Endothelial cell of umbilical vein (primary cell): ENCODE measurements around the gene CERS5. TPM values are rescaled to one million over a fixed set of nuclear protein-coding genes. Genes with fewer than 3 reads are reported as not detected.

Experiments
- BruUV-seq: library from RNA; stranded (reverse); fragments of 400-500 nt; replicated peaks from 2 replicates; lab custom pipeline; 2021; lab: Mats Ljungman, UMichigan
- CTCF ChIA-PET: fragments of 300-600, 350-600 bp; sonication (Branson Sonifier 250); formaldehyde crosslinking; loops from one replicate; lab custom pipeline; 2021; ENCODE audit warnings: antibody characterized with exemption, inconsistent platforms; lab: Charles Lee
- POLR2A ChIA-PET: fragments of 300-600, 350-600 bp; sonication (Branson Sonifier 250); formaldehyde crosslinking; loops from one replicate; lab custom pipeline; 2021; ENCODE audit warnings: antibody characterized with exemption, inconsistent platforms; lab: Charles Lee
- DNase-seq: peaks from one replicate; pipeline ENCODE4 v3.0.0-alpha.2; 2011; ENCODE audit warnings: low read depth, low spot score
- FAIRE-seq: peaks from 2 replicates; lab custom pipeline; 2011; peaks lifted over from hg19 to GRCh38; lab: Jason Lieb, UNC
- H2AFZ ChIP-seq: 2 replicates; pipeline ENCODE4 v1.6.0; 2012; ENCODE audit warnings: low read depth, low read length, control low read depth, inconsistent platforms
- H3K27ac ChIP-seq: 2 replicates; pipeline ENCODE4 v1.5.1; 2011; ENCODE audit warnings: low read depth, mild to moderate bottlenecking, control low read depth, low read length, moderate library complexity; ENCODE audit not compliant: insufficient read depth
- H3K27me3 ChIP-seq, 2 experiments: 2 replicates each; pipeline versions ENCODE4 v1.6.0 to v1.6.1; 2011; ENCODE audit warnings: low read length in 2 of 2, mixed read lengths in 1 of 2; ENCODE audit not compliant: control insufficient read depth in 2 of 2, insufficient read depth in 2 of 2
- H3K36me3 ChIP-seq, 2 experiments: 2 replicates in 1 of 2; 3 replicates in 1 of 2; pipeline ENCODE4 v1.5.1; 2011; ENCODE audit warnings: low read length in 2 of 2, mild to moderate bottlenecking in 1 of 2, moderate library complexity in 1 of 2; ENCODE audit not compliant: control insufficient read depth in 2 of 2, insufficient read depth in 2 of 2; ENCODE audit errors: extremely low read depth in 1 of 2
- H3K4me1 ChIP-seq: 3 replicates; pipeline ENCODE4 v1.5.1; 2011; ENCODE audit warnings: mild to moderate bottlenecking, low read length; ENCODE audit not compliant: control insufficient read depth, insufficient read depth; ENCODE audit errors: extremely low read depth
- H3K4me2 ChIP-seq: 2 replicates; pipeline ENCODE4 v1.6.1; 2011; ENCODE audit warnings: low read length, control low read depth, mixed read lengths; ENCODE audit not compliant: insufficient read depth
- H3K4me3 ChIP-seq, 3 experiments: fragments of 200-600 bp in 1 of 3; sonication (generic), shearing (Covaris generic) in 1 of 3; replicated peaks in 1 of 3; 2 replicates each; pipeline ENCODE4 v1.5.1; 2011 to 2016; ENCODE audit warnings: control low read depth in 3 of 3, low read length in 3 of 3, mild to moderate bottlenecking in 2 of 3, inconsistent platforms in 1 of 3, low read depth in 1 of 3, moderate library complexity in 1 of 3; ENCODE audit not compliant: insufficient read depth in 1 of 3
- H3K79me2 ChIP-seq: 2 replicates; pipeline ENCODE4 v1.6.0; 2012; ENCODE audit warnings: low read length, inconsistent platforms; ENCODE audit not compliant: control insufficient read depth, insufficient read depth
- H3K9ac ChIP-seq: replicated peaks from 2 replicates; pipeline ENCODE3; 2011; ENCODE audit warnings: low read length, control low read depth; ENCODE audit not compliant: insufficient read depth; ENCODE audit errors: extremely low read depth
- H3K9me1 ChIP-seq: replicated peaks from 3 replicates; pipeline ENCODE4 v1.6.0; 2011; ENCODE audit warnings: mild to moderate bottlenecking, low read length; ENCODE audit not compliant: control insufficient read depth, insufficient read depth; ENCODE audit errors: extremely low read depth
- H3K9me3 ChIP-seq: replicated peaks from 2 replicates; pipeline ENCODE4 v1.5.1; 2012; ENCODE audit warnings: low read length, inconsistent platforms; ENCODE audit not compliant: control insufficient read depth, insufficient read depth
- H4K20me1 ChIP-seq: replicated peaks from 2 replicates; pipeline ENCODE3; 2011; ENCODE audit warnings: mild to moderate bottlenecking, low read length; ENCODE audit not compliant: control insufficient read depth, insufficient read depth; ENCODE audit errors: extremely low read depth
- EZH2 ChIP-seq: IDR thresholded peaks from 2 replicates; pipeline ENCODE4 v1.6.1; 2012; ENCODE audit warnings: borderline replicate concordance, low read depth, mild to moderate bottlenecking, moderate library complexity, low read length, inconsistent platforms; ENCODE audit not compliant: severe bottlenecking
- FOS ChIP-seq: IDR thresholded peaks from 2 replicates; pipeline ENCODE4 v1.6.1; 2011; ENCODE audit warnings: mild to moderate bottlenecking, low read length, moderate library complexity, borderline replicate concordance; ENCODE audit not compliant: insufficient read depth
- GATA2 ChIP-seq: IDR thresholded peaks from 2 replicates; pipeline ENCODE4 v1.7.0; 2011; ENCODE audit warnings: low read depth, mild to moderate bottlenecking, moderate library complexity, mixed read lengths, low read length; ENCODE audit not compliant: insufficient read length, insufficient read depth
- JUN ChIP-seq: IDR thresholded peaks from 2 replicates; pipeline ENCODE4 v1.6.1; 2011; ENCODE audit warnings: borderline replicate concordance, low read depth; ENCODE audit not compliant: insufficient read length, insufficient read depth
- MAX ChIP-seq: IDR thresholded peaks from 2 replicates; pipeline ENCODE4 v1.6.1; 2011; ENCODE audit not compliant: insufficient read depth, insufficient read length
- MYC ChIP-seq: IDR thresholded peaks from one replicate; pipeline ENCODE4 v1.6.1; 2011; ENCODE audit warnings: mild to moderate bottlenecking, low read depth, low read length
- POLR2A ChIP-seq: IDR thresholded peaks from 2 replicates; pipeline ENCODE4 v1.6.1; 2012; ENCODE audit warnings: low read depth, mild to moderate bottlenecking, control low read depth, low read length
- POLR2AphosphoS5 ChIP-seq: IDR thresholded peaks from 2 replicates; pipeline ENCODE4 v1.6.1; 2012; ENCODE audit warnings: low read depth, mild to moderate bottlenecking, control low read depth, low read length, moderate library complexity; ENCODE audit not compliant: insufficient read depth
- dilution Hi-C: fragments of 300-500 bp; cut with MboI; formaldehyde crosslinking; loops from one replicate; pipeline ENCODE4 v1.15.0; 2019; ENCODE audit warnings: low sequenced_read_pairs; ENCODE audit not compliant: extremely low pct_ligation_motif_present
- intact Hi-C: fragments of 100-400 bp; cut with micrococcal nuclease; formaldehyde crosslinking; loops from one replicate; pipeline ENCODE4 v1.10.0; 2022
- polyA plus RNA-seq, 4 experiments: library from polyadenylated mRNA; depleted of rRNA in 3 of 4; stranded (reverse) in 3 of 4; unstranded in 1 of 4; fragments of >200 nt; gene quantifications; 2 replicates each; pipeline versions ENCODE4 v1.2.1 to v1.2.3, GENCODE V29; 2011 to 2012; ENCODE audit warnings: missing spikeins in 1 of 4
- total RNA-seq: library from RNA; stranded (reverse); gene quantifications from 2 replicates; pipeline ENCODE4 v1.2.3, GENCODE V29; 2021
- TF ChIP-seq, protein P1 (sequence below), 2 donors: IDR thresholded peaks; 1 replicate in 1 of 2; 2 replicates in 1 of 2; pipeline ENCODE4 v1.5.1; 2011; ENCODE audit warnings: low read length in 2 of 2, mild to moderate bottlenecking in 2 of 2, moderate library complexity in 2 of 2, control low read depth in 1 of 2, inconsistent platforms in 1 of 2, low read depth in 1 of 2; ENCODE audit not compliant: insufficient read depth in 1 of 2; ENCODE audit errors: extremely low read depth in 1 of 2

CERS5 gene
- total and polyA plus RNA-seq, 2 donors (not counting 3 experiments of a cell fraction or from before 2014, with no cell fraction given): 60.4 to 108 TPM

GRCh38 chr12:50121641-50122040 is 45.5 kb downstream of the CERS5 start:
- no peak overlapping the region for H3K4me3 ChIP-seq
- CTCF ChIA-PET: interaction anchor here (1.1 to 1.9 kb wide), 2 partner anchors 10 to 82 kb away, joined by 3 to 14 read pairs; partner anchors contain the start of gene COX14

DNA sequence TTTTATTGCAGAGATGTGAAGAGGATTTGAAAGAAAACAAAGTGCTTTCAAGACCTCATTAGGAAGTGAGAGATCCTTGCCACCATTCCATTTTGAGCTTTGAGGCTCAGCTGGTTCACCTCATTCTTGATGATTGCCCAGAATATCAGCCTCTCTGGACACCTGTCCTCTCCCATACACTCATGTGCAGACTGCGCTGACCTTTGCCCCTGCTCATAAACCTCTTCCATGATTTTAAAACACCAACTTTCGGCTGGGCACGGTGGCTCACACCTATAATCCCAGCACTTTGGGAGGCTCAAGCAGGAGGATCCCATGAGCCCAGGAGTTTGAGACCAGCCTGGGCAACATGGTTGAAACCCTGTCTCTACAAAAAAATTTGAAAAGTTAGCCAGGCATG is 46.2 kb downstream of the CERS5 start:
- H3K27ac ChIP-seq: no peak overlapping the region
- H3K9ac ChIP-seq: no peak overlapping the region
- H3K79me2 ChIP-seq: peaks cover 2% of the 10 kb centered on the region
- H4K20me1 ChIP-seq: no peaks in the 10 kb centered on the region
- no TSS peak for BruUV-seq
- ChIA-PET CTCF (interaction anchor here (1.1 to 1.9 kb wide), 4 partner anchors 10 to 82 kb away, joined by 3 to 14 read pairs (median 3); partner anchors contain the start of gene COX14), POLR2A (interaction anchor here (1.8 kb wide), 1 partner anchor 9 kb away, joined by 7 read pairs; the partner anchor contains the start of gene COX14)
- intact Hi-C loops (no loop called here), dilution Hi-C loops (no loop called here)
- H3K9me1 ChIP-seq: no peaks in the 10 kb centered on the region
- H2AFZ ChIP-seq: no peak overlapping the region
- no peak overlapping the region for H3K4me2 ChIP-seq
- no peak for FAIRE-seq
- H3K27me3 ChIP-seq: no peaks in the 10 kb centered on the region
- H3K4me1 ChIP-seq: peaks cover 5% of the 10 kb centered on the region
- H3K36me3 ChIP-seq: peaks cover 0 to 7% of the 10 kb centered on the region in 2 experiments
- H3K9me3 ChIP-seq: no peaks in the 10 kb centered on the region
- no peak overlapping the region for H3K4me3 ChIP-seq
- TF ChIP-seq, protein P1, sequence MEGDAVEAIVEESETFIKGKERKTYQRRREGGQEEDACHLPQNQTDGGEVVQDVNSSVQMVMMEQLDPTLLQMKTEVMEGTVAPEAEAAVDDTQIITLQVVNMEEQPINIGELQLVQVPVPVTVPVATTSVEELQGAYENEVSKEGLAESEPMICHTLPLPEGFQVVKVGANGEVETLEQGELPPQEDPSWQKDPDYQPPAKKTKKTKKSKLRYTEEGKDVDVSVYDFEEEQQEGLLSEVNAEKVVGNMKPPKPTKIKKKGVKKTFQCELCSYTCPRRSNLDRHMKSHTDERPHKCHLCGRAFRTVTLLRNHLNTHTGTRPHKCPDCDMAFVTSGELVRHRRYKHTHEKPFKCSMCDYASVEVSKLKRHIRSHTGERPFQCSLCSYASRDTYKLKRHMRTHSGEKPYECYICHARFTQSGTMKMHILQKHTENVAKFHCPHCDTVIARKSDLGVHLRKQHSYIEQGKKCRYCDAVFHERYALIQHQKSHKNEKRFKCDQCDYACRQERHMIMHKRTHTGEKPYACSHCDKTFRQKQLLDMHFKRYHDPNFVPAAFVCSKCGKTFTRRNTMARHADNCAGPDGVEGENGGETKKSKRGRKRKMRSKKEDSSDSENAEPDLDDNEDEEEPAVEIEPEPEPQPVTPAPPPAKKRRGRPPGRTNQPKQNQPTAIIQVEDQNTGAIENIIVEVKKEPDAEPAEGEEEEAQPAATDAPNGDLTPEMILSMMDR (IDR thresholded peaks at IDR 0.05; ENCODE audit: extremely low read depth in 1 of 2, insufficient read depth in 1 of 2, low read depth in 1 of 2, low read length in 2 of 2): no peak
- TF ChIP-seq EZH2 (no peak), MAX (no peak), JUN (no peak), POLR2AphosphoS5 (no peak), POLR2A (no peak), FOS (no peak), GATA2 (no peak), MYC (no peak)
- no peak for DNase-seq

More at GRCh38 chr12:50121641-50122040, 45.5 kb downstream of the CERS5 start:
- POLR2A ChIA-PET: interaction anchor here (1.8 kb wide), 1 partner anchor 9 kb away, joined by 7 read pairs; the partner anchor contains the start of gene COX14
- Histone ChIP-seq H3K9me3 (no peaks in the 10 kb centered on the region), H3K9ac (no peak overlapping the region), H3K79me2 (no peaks in the 10 kb centered on the region), H3K9me1 (no peaks in the 10 kb centered on the region), H3K36me3 (peaks cover 0 to 7% of the 10 kb centered on the region in 2 experiments), H3K4me2 (no peak overlapping the region), H3K27me3 (no peaks in the 10 kb centered on the region), H3K27ac (no peak overlapping the region), H2AFZ (no peak overlapping the region), H3K4me1 (peaks cover 5% of the 10 kb centered on the region), H4K20me1 (no peaks in the 10 kb centered on the region)
- BruUV-seq: no TSS peak
- dilution Hi-C loops: no loop called here
- no peak for FAIRE-seq
- TF ChIP-seq POLR2AphosphoS5 (no peak), MYC (no peak), GATA2 (no peak), POLR2A (no peak), JUN (no peak)
- no peak for DNase-seq
- intact Hi-C loops: no loop called here
